ENCODE measurements around the gene DNAJB13. TPM values are rescaled to one million over a fixed set of nuclear protein-coding genes. Genes with fewer than 3 reads are reported as not detected.
A peak's percentile ranks its signal among the peaks of the same experiment; 100 is the strongest.

The DNAJB13 gene
- total and polyA plus RNA-seq, 10 of the 15 experiments (the other 5 are each of a cell fraction or from before 2014, with no cell fraction given): 0.07 to 0.76 (median 0.15) TPM; not detected in 7

GRCh38 chr11:73982990-73983740 is 32.3 kb downstream of the DNAJB13 start (continued):
- TF ChIP-seq ZNF687 (IDR thresholded peaks at IDR 0.05): peak; percentile 28; the same call in 1 of the 2 replicates
- TF ChIP-seq E2F8 (IDR thresholded peaks at IDR 0.05; ENCODE audit: low read depth, partially characterized antibody): peak; percentile 43
- TF ChIP-seq ATF7 (IDR thresholded peaks at IDR 0.05; ENCODE audit: low read depth): peak; percentile 32; the same call in 1 of the 2 replicates
- no peak for TF ChIP-seq SREBF2 (IDR thresholded peaks at IDR 0.05; ENCODE audit: low read length)
- no peak for TF ChIP-seq ZNF592 (IDR thresholded peaks at IDR 0.05)
- TF ChIP-seq SKIL (IDR thresholded peaks at IDR 0.05; ENCODE audit: low read depth, poor library complexity, severe bottlenecking): no peak
- TF ChIP-seq NR2F1 (conservative IDR thresholded peaks at IDR 0.05): 0 out of 2 replicates have a peak, but pooled peaks have one; percentile 45
- TF ChIP-seq HSF1 (IDR thresholded peaks at IDR 0.05; ENCODE audit: low read depth, low read length): no peak
- TF ChIP-seq BACH1 (IDR thresholded peaks at IDR 0.05; ENCODE audit: borderline replicate concordance): 0 out of 2 replicates have a peak, but pooled peaks have one; percentile 4
- no peak for TF ChIP-seq SREBF1 (IDR thresholded peaks at IDR 0.05; ENCODE audit: low read length)
- no peak for TF ChIP-seq IRF5 (IDR thresholded peaks at IDR 0.05; ENCODE audit: borderline replicate concordance)
- TF ChIP-seq POLR2A (IDR thresholded peaks at IDR 0.05; ENCODE audit: low read depth, low read length): peak; percentile 97

Data from GM12878 (cell line).